Small intestine (tissue), 7 donors: ENCODE measurements around the gene GABRG2. TPM values are rescaled to one million over a fixed set of nuclear protein-coding genes. Genes with fewer than 3 reads are reported as not detected.

ENCODE experiments used
- DNase-seq, 2 donors: peaks; one replicate each; pipeline versions ENCODE4 v3.0.0 to v3.0.0-alpha.2; 2013
- FAIRE-seq: peaks from 2 replicates; lab custom pipeline; 2012; peaks lifted over from hg19 to GRCh38; lab: Jason Lieb, UNC
- H3K27ac ChIP-seq, 3 donors: one replicate each; pipeline ENCODE4 v1.5.1; 2013; ENCODE audit warnings: low read length in 2 of 3, mild to moderate bottlenecking in 2 of 3, control low read depth in 1 of 3, inconsistent platforms in 1 of 3, low read depth in 1 of 3, moderate library complexity in 1 of 3
- H3K27me3 ChIP-seq, 3 donors: one replicate each; pipeline ENCODE4 v1.6.1; 2013; ENCODE audit warnings: low read length in 3 of 3, inconsistent platforms in 1 of 3; ENCODE audit not compliant: control insufficient read depth in 3 of 3, insufficient read depth in 3 of 3
- H3K36me3 ChIP-seq, 3 donors: one replicate each; pipeline ENCODE4 v1.6.1; 2013; ENCODE audit warnings: low read length in 3 of 3, inconsistent platforms in 1 of 3, low read depth in 1 of 3, mild to moderate bottlenecking in 1 of 3, moderate library complexity in 1 of 3; ENCODE audit not compliant: control insufficient read depth in 3 of 3, insufficient read depth in 2 of 3
- H3K4me1 ChIP-seq, 3 donors: one replicate each; pipeline ENCODE4 v1.6.1; 2013; ENCODE audit warnings: low read length in 2 of 3, inconsistent platforms in 1 of 3, low read depth in 1 of 3, mild to moderate bottlenecking in 1 of 3, moderate library complexity in 1 of 3; ENCODE audit not compliant: control insufficient read depth in 3 of 3, insufficient read depth in 2 of 3
- H3K4me3 ChIP-seq, 3 donors: one replicate each; pipeline ENCODE4 v1.5.1; 2013; ENCODE audit warnings: low read length in 3 of 3, control low read depth in 1 of 3, inconsistent platforms in 1 of 3, low read depth in 1 of 3, mild to moderate bottlenecking in 1 of 3, moderate library complexity in 1 of 3
- H3K9me3 ChIP-seq, 2 donors: one replicate each; pipeline ENCODE4 v1.6.1; 2013; ENCODE audit warnings: low read depth in 1 of 2, low read length in 1 of 2; ENCODE audit not compliant: control insufficient read depth in 2 of 2, insufficient read depth in 1 of 2
- WGBS, 3 donors: extraction: QIAGEN DNeasy Blood & Tissue Kit; methylation state at CpG; one replicate each; pipeline ENCODE4 v1.1.7; 2013; 5-methylcytosine and 5-hydroxymethylcytosine counted together
- polyA plus RNA-seq, 4 donors: library from polyadenylated mRNA; stranded (reverse) in 3 of 4; unstranded in 1 of 4; fragments of 200-250 nt in 3 of 4; fragments of 120-200 nt in 1 of 4; gene quantifications; one replicate each; pipeline versions ENCODE4 v1.2.1 to v1.2.3, GENCODE V29; 2013
- donor health status: healthy with polysubstance abuse.
- donor health status: control.
- donor health status: control.
- donor health status: Bipolar disorder and iron deficiency.
- donor health status: healthy.

Gene GABRG2
- polyA plus RNA-seq, 4 donors, result 0.03 to 1.7 TPM; not detected in 2

- DNase-seq (no peak), FAIRE-seq (no peak)
- H3K9me3 ChIP-seq, result no peaks in the 10 kb centered on the region
- no peaks in the 10 kb centered on the region for H3K36me3 ChIP-seq
- no peaks in the 10 kb centered on the region for H3K27me3 ChIP-seq
- H3K4me1 ChIP-seq, result no peaks in the 10 kb centered on the region
- no peak overlapping the region for H3K4me3 ChIP-seq
- no peak overlapping the region for H3K27ac ChIP-seq
- WGBS, 3 donors, result 61 to 77% (median 75%) methylated on average over 1 of the region's 1 CpG
These were observed 134.8 kb downstream of the GABRG2 start for GRCh38 chr5:162202285-162202880.

Other genes starting within 250 kb of the GABRG2 start
- gene GABRA1, start 219.7 kb upstream of the GABRG2 start, polyA plus RNA-seq, result under 1 TPM in 2 of 4 donors, not detected in 2; 0.10 TPM